NB4 (cell line): Measurements from ENCODE around the gene THAP7.

Experiments
- DNase-seq: peaks from one replicate; pipeline ENCODE4 v3.0.0; 2010; ENCODE audit warnings: low read depth
- H3K4me3 ChIP-seq: one replicate; pipeline ENCODE4 v1.5.1; 2011; ENCODE audit warnings: mild to moderate bottlenecking, low read depth, low read length, moderate library complexity
- CTCF ChIP-seq: IDR thresholded peaks from one replicate; pipeline ENCODE4 v1.5.1; 2012; ENCODE audit warnings: low read depth, low read length
- MAX ChIP-seq: IDR thresholded peaks from 2 replicates; pipeline ENCODE4 v1.6.1; 2011; ENCODE audit warnings: low read depth, low read length
- MYC ChIP-seq: IDR thresholded peaks from 2 replicates; pipeline ENCODE4 v1.6.1; 2011; ENCODE audit warnings: low read depth, low read length
- POLR2A ChIP-seq: IDR thresholded peaks from 2 replicates; pipeline ENCODE4 v1.6.1; 2011; ENCODE audit warnings: mild to moderate bottlenecking; ENCODE audit not compliant: insufficient read length; ENCODE audit errors: extremely low read depth

THAP7 gene

GRCh38 chr22:20960609-20961008, 41.3 kb downstream of the THAP7 start:
- TF ChIP-seq CTCF (no peak), MAX (no peak), POLR2A (no peak), MYC (no peak)
- no peak for DNase-seq
- no peak overlapping the region for H3K4me3 ChIP-seq

- no peak for TF ChIP-seq POLR2A
- TF ChIP-seq MYC: no peak
- no peak for TF ChIP-seq CTCF
- no peak for TF ChIP-seq MAX
- H3K4me3 ChIP-seq: no peak overlapping the region
- no peak for DNase-seq
These were observed 42.1 kb downstream of the THAP7 start for GRCh38 chr22:20959578-20960461.

GRCh38 chr22:20957683-20958431, 44.1 kb downstream of the THAP7 start:
- TF ChIP-seq MAX (no peak), CTCF (no peak), MYC (no peak), POLR2A (no peak)
- H3K4me3 ChIP-seq: no peak overlapping the region
- DNase-seq: no peak

GRCh38 chr22:20957102-20957682, 44.7 kb downstream of the THAP7 start:
- no peak for DNase-seq
- TF ChIP-seq MAX: no peak
- TF ChIP-seq MYC: no peak
- no peak for TF ChIP-seq POLR2A
- TF ChIP-seq CTCF: no peak
- H3K4me3 ChIP-seq: no peak overlapping the region

- no peak overlapping the region for H3K4me3 ChIP-seq
- TF ChIP-seq CTCF (no peak), MYC (no peak), POLR2A (no peak), MAX (no peak)
- DNase-seq: no peak
These were observed 45.4 kb downstream of the THAP7 start for GRCh38 chr22:20956258-20957101.
